Measurements from ENCODE around the gene PYM1.
A peak's percentile ranks its signal among the peaks of the same experiment; 100 is the strongest.

PYM1 gene

DNA sequence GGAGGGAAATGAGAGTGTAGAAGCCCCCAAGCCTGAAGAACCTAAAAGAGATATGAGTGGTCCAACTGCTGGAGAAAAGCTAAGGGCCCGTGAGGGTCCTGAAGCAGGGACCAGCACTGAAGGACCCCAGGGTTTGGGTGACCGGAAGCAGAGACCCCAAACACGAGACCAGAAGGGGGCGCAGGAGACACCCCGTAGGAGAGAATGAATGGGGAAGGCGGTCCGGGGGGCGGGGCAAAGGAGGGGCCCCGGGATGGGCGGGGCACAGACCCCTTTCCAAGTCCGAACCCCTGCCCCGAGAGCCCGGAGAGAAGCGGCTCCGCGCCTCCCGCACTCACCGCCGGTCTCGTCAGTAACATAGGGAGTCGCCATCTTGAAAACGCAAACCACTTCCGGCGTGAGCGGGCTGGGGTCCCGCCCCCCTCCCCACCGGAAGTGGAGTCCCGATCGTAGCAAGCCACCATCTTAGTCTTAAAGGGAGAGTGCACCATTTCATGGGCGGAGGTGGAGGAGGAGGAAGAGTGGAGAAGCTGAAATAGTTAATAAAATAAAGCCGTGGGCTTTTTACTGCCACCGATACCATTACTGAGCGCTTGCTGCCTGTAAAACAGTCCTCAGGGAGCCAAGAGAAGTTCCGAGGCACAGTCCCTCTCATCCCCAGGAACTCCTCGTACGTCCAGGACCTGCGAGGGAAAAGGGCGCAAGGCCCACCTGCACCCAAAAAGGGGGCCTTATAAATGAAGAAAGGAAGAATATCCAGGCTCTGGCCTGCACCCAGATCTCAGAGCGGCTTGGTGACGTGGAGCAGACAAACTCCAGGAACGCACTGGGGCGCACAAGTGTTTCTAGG is 731 bp downstream of the PYM1 start (continued):
- TF ChIP-seq ZNF302 (tag by site-specific recombination; IDR thresholded peaks at IDR 0.05; ENCODE audit: low read depth) (no peak), ZBTB17 (tag by site-specific recombination; IDR thresholded peaks at IDR 0.05) (peak; percentile 51; the same call in 1 of the 2 replicates), GLIS1 (tag by site-specific recombination; IDR thresholded peaks at IDR 0.05) (peak; percentile 67), ZNF777 (tag by site-specific recombination; IDR thresholded peaks at IDR 0.05; ENCODE audit: borderline replicate concordance) (no peak; the same call in 1 of the 2 replicates), YY2 (tag by site-specific recombination; IDR thresholded peaks at IDR 0.05) (peak; percentile 81; the same call in 1 of the 2 replicates), SP3 (tag by site-specific recombination; IDR thresholded peaks at IDR 0.05) (peak; percentile 96), ZNF292 (tag by site-specific recombination; IDR thresholded peaks at IDR 0.05; ENCODE audit: borderline replicate concordance, low read depth) (no peak), ZNF585B (tag by site-specific recombination; IDR thresholded peaks at IDR 0.05) (no peak), ZBTB6 (tag by site-specific recombination; IDR thresholded peaks at IDR 0.05) (no peak), ZSCAN30 (tag by site-specific recombination; IDR thresholded peaks at IDR 0.05) (peak; percentile 47; the same call in 1 of the 2 replicates), ZBTB26 (tag by site-specific recombination; optimal IDR thresholded peaks at IDR 0.05) (peak; percentile 47), WT1 (tag by site-specific recombination; IDR thresholded peaks at IDR 0.05) (no peak), ZNF311 (tag by site-specific recombination; IDR thresholded peaks at IDR 0.05; ENCODE audit: borderline replicate concordance) (no peak), ZNF324 (tag by site-specific recombination; IDR thresholded peaks at IDR 0.05) (peak; percentile 75; the same call in 1 of the 2 replicates), ZNF366 (tag by site-specific recombination; conservative IDR thresholded peaks at IDR 0.05) (peak; percentile 75), ZNF16 (tag by site-specific recombination; IDR thresholded peaks at IDR 0.05; ENCODE audit: low read depth) (no peak), SCRT2 (tag by site-specific recombination; IDR thresholded peaks at IDR 0.05) (no peak), KLF17 (tag by site-specific recombination; IDR thresholded peaks at IDR 0.05) (0 out of 2 replicates have a peak, but pooled peaks have one; percentile 59), ZBTB48 (tag by site-specific recombination; IDR thresholded peaks at IDR 0.05) (peak; percentile 88), KLF8 (tag by site-specific recombination; IDR thresholded peaks at IDR 0.05) (peak; percentile 74), EGR2 (tag by site-specific recombination; IDR thresholded peaks at IDR 0.05; ENCODE audit: low read depth) (peak; percentile 69), ZNF398 (tag by site-specific recombination; IDR thresholded peaks at IDR 0.05) (peak; percentile 21; the same call in 1 of the 2 replicates), SP2 (tag by site-specific recombination; IDR thresholded peaks at IDR 0.05) (peak; percentile 89)
- TF ChIP-seq, protein P1, sequence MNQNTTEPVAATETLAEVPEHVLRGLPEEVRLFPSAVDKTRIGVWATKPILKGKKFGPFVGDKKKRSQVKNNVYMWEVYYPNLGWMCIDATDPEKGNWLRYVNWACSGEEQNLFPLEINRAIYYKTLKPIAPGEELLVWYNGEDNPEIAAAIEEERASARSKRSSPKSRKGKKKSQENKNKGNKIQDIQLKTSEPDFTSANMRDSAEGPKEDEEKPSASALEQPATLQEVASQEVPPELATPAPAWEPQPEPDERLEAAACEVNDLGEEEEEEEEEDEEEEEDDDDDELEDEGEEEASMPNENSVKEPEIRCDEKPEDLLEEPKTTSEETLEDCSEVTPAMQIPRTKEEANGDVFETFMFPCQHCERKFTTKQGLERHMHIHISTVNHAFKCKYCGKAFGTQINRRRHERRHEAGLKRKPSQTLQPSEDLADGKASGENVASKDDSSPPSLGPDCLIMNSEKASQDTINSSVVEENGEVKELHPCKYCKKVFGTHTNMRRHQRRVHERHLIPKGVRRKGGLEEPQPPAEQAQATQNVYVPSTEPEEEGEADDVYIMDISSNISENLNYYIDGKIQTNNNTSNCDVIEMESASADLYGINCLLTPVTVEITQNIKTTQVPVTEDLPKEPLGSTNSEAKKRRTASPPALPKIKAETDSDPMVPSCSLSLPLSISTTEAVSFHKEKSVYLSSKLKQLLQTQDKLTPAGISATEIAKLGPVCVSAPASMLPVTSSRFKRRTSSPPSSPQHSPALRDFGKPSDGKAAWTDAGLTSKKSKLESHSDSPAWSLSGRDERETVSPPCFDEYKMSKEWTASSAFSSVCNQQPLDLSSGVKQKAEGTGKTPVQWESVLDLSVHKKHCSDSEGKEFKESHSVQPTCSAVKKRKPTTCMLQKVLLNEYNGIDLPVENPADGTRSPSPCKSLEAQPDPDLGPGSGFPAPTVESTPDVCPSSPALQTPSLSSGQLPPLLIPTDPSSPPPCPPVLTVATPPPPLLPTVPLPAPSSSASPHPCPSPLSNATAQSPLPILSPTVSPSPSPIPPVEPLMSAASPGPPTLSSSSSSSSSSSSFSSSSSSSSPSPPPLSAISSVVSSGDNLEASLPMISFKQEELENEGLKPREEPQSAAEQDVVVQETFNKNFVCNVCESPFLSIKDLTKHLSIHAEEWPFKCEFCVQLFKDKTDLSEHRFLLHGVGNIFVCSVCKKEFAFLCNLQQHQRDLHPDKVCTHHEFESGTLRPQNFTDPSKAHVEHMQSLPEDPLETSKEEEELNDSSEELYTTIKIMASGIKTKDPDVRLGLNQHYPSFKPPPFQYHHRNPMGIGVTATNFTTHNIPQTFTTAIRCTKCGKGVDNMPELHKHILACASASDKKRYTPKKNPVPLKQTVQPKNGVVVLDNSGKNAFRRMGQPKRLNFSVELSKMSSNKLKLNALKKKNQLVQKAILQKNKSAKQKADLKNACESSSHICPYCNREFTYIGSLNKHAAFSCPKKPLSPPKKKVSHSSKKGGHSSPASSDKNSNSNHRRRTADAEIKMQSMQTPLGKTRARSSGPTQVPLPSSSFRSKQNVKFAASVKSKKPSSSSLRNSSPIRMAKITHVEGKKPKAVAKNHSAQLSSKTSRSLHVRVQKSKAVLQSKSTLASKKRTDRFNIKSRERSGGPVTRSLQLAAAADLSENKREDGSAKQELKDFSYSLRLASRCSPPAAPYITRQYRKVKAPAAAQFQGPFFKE (tag by site-specific recombination; IDR thresholded peaks at IDR 0.05; ENCODE audit: borderline replicate concordance), result no peak
- TF ChIP-seq, protein P2, sequence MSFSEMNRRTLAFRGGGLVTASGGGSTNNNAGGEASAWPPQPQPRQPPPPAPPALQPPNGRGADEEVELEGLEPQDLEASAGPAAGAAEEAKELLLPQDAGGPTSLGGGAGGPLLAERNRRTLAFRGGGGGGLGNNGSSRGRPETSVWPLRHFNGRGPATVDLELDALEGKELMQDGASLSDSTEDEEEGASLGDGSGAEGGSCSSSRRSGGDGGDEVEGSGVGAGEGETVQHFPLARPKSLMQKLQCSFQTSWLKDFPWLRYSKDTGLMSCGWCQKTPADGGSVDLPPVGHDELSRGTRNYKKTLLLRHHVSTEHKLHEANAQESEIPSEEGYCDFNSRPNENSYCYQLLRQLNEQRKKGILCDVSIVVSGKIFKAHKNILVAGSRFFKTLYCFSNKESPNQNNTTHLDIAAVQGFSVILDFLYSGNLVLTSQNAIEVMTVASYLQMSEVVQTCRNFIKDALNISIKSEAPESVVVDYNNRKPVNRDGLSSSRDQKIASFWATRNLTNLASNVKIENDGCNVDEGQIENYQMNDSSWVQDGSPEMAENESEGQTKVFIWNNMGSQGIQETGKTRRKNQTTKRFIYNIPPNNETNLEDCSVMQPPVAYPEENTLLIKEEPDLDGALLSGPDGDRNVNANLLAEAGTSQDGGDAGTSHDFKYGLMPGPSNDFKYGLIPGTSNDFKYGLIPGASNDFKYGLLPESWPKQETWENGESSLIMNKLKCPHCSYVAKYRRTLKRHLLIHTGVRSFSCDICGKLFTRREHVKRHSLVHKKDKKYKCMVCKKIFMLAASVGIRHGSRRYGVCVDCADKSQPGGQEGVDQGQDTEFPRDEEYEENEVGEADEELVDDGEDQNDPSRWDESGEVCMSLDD (tag by site-specific recombination; IDR thresholded peaks at IDR 0.05), result peak; percentile 96
